ENCODE data around the gene SMC3.

Gene SMC3

DNA sequence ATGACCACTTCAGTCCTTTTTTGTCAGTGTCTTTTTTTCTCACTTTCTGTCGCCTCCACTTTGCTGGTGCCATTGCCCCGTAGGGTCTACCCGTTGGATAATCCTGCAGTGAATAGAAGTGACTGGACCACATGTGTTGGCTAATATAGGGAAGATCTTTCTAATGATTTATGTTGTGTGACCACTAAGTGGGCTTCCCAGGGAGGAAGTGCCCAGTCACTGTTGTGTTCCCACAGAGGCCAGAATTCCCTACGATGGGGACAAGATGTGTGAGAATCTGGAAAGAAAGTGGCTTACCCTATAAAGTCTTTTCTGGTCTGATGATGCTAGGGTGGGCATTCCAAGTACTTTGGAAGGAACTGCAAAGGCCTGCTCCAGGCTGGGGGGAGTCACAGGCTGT, 28.4 kb upstream of the SMC3 start:
- in situ Hi-C loops (cut with HindIII; ENCODE audit: low pct_ligation_motif_present, low pct_unique_long_range_greater_than_20kb, low sequenced_read_pairs), result no loop called here
- no peak for DNase-seq

DNA sequence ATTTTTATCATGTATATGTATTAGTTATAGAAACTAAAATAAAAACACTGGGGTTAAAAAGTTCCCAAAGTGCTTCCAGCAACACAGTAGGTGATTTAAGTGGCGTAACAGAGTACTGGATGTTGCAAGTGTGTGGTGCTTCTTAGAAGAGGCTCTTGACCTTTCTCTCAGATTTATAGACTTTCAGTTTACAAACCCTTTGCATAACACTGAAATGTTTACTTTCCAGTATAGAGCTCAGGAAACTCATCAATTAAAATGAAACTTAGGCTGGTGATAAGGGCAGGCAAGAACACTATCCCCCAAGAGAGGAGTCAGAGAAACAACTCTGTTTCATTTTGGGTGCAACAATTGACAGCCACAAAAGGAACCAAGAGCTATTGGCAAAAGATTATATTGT, 27.5 kb upstream of the SMC3 start:
- in situ Hi-C loops (cut with HindIII; ENCODE audit: low pct_ligation_motif_present, low pct_unique_long_range_greater_than_20kb, low sequenced_read_pairs), result loop anchor here (10.0 kb wide), 1 partner anchor 225 kb away; no protein-coding TSS in a partner anchor
- no peak for DNase-seq

DNA sequence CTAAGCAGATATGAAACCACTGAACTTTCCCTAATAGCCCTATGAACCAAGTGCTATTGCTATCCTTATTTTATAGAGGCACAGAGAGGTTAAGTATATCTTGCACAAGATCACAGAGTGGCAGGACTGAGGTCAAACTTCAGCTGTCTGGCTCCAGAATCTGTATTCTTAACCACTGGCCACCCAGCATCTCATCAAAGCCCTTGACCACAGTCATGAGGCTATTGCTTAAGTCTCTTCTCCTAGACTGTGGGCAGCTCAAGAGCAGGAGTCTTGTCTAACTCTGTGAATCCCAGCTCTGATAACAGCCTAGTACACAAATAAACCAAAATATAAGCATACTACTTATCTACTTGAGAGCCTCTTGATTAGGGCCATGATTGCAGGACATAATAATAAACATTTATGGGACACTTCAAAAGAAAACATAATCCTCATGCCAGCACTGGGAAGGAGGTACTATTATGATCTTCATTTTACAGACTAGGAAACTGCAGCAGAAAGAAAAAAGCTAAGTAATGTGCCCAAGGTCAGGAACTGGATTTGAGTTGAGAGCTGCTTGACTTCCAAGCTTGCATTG, 22.4 kb upstream of the SMC3 start:
- in situ Hi-C loops (cut with HindIII; ENCODE audit: low pct_ligation_motif_present, low pct_unique_long_range_greater_than_20kb, low sequenced_read_pairs), result loop anchor here (10.0 kb wide), 1 partner anchor 230 kb away; no protein-coding TSS in a partner anchor

DNA sequence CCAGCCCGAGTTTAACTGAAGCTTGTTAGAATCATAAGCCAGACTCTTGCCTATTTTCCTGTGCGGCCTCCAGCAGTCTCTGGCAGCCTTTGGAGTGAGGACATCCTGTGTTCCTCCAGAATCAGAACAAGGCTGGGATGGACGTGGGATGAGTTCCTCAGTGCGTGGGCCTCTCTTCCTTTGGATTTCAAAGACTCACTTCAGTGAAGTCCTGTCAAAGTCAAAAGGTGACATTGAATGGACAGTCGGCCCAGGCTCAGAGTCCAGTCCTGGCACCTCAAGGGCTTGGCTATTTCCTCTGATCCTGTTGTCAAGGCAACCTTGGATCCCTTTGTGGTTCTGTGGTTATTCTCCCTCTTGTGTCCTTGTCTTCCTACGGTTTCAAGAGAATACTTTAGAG, 21.4 kb upstream of the SMC3 start:
- in situ Hi-C loops (cut with HindIII; ENCODE audit: low pct_ligation_motif_present, low pct_unique_long_range_greater_than_20kb, low sequenced_read_pairs), result loop anchor here (10.0 kb wide), 1 partner anchor 231 kb away; no protein-coding TSS in a partner anchor
- DNase-seq, result no peak

More for the DNA sequence above, 22.4 kb upstream of the SMC3 start:
- DNase-seq, result no peak

DNA sequence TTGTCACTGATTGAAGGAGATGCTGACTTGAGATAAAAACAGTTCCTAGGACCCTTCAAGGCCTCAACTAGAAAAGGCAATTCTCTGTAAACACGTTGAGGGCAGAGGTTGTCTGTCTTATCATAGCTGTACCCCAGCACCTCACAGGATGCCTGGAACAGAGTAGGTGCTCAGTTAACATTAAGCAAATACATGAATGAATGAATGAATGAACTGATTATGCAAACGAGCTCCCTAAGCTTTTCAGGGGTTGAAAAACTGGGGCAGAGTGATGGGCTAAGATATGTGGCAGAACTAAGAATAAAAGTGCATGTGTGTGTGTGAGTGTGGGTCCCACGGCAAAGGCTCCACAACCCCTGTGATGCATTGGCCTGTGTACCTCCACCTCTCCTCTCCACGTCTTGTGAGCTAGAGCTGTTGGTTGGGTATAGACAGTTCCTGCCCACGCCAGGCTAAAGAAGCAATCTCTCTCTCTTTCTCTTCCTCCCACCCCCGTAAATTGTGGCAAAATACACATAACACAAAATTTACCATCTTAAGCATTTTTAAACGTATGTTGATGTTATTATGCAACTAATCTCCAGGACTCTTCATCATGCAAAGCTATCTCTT, 20.9 kb upstream of the SMC3 start:
- no peak for DNase-seq
- in situ Hi-C loops (cut with HindIII; ENCODE audit: low pct_ligation_motif_present, low pct_unique_long_range_greater_than_20kb, low sequenced_read_pairs), result loop anchor here (10.0 kb wide), 1 partner anchor 232 kb away; no protein-coding TSS in a partner anchor

DNA sequence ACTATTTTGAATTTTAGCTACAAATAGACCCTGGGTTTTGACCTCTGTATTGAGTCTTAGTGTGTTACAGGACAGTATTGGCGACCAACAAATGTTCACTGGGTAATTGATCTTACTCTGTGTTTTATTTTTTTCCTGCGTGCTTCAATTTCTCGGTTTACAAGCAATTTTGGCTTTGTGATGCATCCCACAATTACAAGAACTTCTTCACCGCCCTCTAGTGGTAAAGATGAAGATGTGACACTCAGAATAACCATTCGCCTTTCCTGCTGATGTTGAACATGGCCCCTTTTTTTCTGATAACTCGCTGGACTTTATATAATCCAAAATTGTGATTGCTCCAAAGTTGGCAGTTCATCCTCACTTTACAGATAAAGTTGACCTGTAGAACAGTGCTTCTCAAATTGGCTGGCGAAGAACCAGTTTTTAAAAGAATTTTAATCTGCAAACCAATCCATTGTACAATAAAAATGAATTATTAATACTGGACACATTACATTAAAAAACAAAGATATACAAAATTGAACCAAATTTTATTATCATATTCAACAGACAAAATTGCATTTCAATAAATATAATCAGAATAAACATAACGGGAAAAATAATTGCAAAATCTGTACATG, 20.2 kb upstream of the SMC3 start:
- peak; percentile 76 for DNase-seq
- in situ Hi-C loops (cut with HindIII; ENCODE audit: low pct_ligation_motif_present, low pct_unique_long_range_greater_than_20kb, low sequenced_read_pairs), result loop anchor here (10.0 kb wide), 1 partner anchor 232 kb away; no protein-coding TSS in a partner anchor

DNA sequence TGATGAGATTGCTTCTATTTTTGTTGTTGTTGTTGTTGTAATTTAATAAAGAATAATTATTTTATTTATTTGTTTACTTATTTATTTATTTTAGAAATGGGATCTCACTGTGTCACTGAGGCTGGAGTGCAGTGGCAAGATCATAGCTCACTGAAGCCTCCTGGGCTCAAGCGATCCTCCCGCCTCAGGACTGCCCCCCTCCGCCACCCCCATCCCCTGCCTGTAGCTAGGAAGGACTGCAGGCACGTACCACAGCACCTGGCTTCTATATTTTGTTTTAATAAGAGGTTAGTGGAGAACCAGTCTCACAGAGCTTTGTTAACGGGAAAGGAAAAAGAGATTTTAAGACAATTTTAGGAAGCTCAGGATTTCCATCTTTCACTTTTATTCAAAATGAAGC, 19.5 kb upstream of the SMC3 start:
- in situ Hi-C loops (cut with HindIII; ENCODE audit: low pct_ligation_motif_present, low pct_unique_long_range_greater_than_20kb, low sequenced_read_pairs), result loop anchor here (10.0 kb wide), 1 partner anchor 233 kb away; no protein-coding TSS in a partner anchor
- no peak for DNase-seq

DNA sequence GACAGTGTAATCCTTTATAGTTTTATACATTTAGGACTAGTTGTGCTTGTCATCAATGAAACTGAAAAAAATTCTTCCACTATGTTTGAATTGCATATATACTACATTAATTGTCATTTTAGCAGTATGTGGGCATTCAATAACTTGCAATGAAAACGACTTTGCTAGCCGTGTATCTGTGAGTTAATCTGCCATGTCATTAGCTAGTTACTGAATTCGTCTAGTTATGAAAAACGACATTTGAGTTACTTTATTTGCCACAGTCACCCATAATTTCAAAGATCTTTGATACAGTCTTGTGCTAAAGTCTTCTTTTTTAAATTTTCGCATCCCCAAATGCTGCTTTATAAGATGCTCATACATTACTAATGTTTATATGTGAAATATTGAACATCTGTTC, 18.3 kb upstream of the SMC3 start:
- in situ Hi-C loops (cut with HindIII; ENCODE audit: low pct_ligation_motif_present, low pct_unique_long_range_greater_than_20kb, low sequenced_read_pairs), result loop anchor here (10.0 kb wide), 1 partner anchor 234 kb away; no protein-coding TSS in a partner anchor
- DNase-seq, result no peak

DNA sequence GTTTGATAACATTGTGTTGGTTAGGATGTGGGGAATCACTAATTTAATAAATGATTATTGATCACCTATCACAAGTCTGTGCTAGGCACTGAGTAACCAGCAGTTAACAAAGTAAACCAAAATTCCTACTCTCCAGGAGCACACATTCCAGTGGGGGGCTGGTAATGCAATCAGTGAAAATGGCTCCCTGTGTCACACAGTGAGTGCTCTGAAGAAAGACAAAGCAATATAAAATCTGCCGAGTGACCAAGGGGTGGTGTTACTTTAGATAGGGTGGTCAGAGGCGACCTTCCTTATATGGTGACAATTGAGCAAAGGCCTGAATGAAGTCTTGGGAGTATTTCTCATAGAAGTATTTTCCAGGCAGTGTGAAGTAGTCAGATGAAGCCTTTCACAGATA, 13.6 kb upstream of the SMC3 start:
- in situ Hi-C loops (cut with HindIII; ENCODE audit: low pct_ligation_motif_present, low pct_unique_long_range_greater_than_20kb, low sequenced_read_pairs), result no loop called here
- DNase-seq, result peak; percentile 7

DNA sequence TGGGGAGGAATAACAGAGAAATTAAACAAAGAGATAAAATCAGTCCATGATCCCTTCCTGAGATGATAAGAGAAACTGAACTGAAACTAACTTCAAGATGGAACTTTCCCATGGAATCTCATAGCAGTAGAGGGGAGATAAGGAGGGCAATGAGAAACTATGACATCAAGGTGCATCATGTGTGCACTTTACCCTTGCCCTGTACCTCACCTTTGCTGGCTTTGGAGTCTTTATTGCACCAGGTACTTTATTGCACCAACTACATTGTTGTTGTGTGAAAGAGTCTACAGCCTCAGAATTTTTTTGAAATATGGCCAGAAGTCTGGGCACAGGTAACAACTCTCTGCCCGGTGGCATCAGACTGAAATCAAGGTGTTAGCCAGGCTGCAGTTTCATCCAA, 11.2 kb upstream of the SMC3 start:
- in situ Hi-C loops (cut with HindIII; ENCODE audit: low pct_ligation_motif_present, low pct_unique_long_range_greater_than_20kb, low sequenced_read_pairs), result no loop called here
- DNase-seq, result no peak

DNA sequence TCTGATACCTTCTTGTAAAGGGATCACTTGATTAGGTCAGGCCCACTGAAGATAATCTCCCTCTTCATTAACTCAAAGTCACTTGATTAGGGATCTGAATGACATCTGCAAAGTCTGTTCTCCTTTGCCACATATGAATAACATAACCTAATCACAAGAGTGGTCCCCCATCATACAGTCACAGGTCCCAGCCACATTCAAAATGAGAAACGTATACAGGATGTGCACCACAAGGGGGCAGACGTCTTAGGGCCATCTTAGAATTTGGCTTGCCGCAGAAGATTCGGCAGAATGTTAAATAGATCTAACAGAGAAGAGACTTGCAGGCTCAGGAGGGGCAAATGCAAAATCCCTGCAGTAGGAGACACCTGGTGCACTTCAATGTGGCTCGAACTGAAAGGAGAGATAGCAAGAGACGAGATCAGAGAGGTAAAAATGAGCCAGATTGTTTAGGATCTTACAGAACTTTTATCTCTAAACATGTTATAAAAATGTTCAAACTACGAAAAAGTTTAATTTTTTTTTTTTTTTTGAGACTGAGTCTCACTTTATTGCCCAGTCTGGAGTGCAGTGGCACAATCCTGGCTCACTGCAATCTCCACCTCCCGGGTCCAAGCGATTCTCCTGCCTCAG, 10.4 kb upstream of the SMC3 start:
- in situ Hi-C loops (cut with HindIII; ENCODE audit: low pct_ligation_motif_present, low pct_unique_long_range_greater_than_20kb, low sequenced_read_pairs), result no loop called here
- peak; percentile 65 for DNase-seq

DNA sequence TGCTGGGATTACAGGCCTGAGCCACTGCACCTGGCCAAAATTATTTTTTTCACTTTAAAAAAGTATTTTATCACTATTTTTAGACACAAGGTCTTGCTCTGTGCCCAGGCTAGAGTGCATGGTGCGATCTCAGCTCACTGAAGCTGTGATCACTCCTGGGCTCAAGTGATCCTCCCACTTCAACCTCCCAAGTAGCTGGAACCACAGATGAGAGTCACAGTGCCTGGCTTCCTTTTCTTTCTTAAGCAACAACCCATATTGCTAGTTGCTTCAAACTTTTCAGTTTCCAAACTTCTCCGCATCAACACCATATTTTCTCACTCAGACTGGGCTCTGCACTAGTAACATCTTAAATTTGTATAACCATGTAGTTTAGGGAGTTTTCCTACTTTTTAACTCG, 9.5 kb upstream of the SMC3 start:
- in situ Hi-C loops (cut with HindIII; ENCODE audit: low pct_ligation_motif_present, low pct_unique_long_range_greater_than_20kb, low sequenced_read_pairs), result no loop called here
- DNase-seq, result no peak

DNA sequence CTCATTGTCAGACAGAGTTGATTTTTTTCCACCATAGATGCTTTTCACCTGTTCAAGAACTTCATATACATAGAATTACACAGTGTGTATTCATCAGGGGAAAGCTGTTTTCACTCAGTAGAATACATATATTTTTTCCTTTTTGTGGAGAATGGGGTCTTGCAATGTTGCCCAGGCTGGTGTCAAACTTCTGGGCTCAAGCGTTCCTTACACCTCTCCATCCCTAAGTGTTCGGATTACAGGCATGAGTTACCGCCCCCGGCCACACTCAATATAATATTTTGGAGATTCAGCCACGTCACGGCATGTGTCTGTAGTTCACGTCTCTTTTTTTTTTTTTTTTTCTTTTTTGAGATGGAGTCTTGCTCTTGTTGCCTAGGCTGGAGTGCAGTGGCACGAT, 7.5 kb upstream of the SMC3 start:
- no peak for DNase-seq
- in situ Hi-C loops (cut with HindIII; ENCODE audit: low pct_ligation_motif_present, low pct_unique_long_range_greater_than_20kb, low sequenced_read_pairs), result no loop called here

DNA sequence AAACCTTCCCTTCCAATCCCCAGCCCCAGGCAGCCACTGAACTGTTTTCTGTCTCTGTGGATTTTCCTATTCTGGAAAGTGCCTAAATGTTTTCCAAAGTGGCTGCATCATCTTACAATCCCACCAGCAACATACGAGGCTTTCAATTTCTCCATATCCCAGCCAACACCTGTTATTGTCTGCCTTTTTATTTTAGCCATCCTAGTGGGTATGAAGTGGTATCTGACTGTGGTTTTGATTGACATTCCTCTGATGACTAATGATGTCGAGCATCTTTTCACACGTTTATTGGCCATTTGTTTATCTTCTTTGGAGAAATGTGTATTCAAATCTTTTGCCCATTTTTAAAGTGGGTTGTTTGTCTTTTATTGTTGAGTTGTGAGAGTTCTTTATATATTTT, 6.2 kb upstream of the SMC3 start:
- in situ Hi-C loops (cut with HindIII; ENCODE audit: low pct_ligation_motif_present, low pct_unique_long_range_greater_than_20kb, low sequenced_read_pairs), result no loop called here
- no peak for DNase-seq

DNA sequence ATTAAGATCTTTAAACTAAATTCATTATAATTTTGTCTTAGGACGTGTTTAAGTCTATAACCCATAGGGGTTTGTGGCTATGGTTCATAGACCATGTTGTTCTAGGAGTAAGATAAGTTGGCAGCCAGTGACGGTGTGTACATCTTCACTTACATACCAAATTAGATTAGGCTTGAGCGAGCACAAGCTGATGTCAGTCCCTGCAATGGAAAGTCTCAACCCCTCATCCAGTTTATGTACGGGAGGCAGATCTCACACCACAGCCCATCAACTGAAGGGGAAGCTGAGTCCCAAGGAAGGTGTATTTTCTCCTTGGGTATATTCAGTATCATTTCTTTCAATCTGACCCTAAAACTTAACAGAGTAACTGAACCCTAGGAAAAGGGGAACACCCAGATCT, 5.1 kb upstream of the SMC3 start:
- in situ Hi-C loops (cut with HindIII; ENCODE audit: low pct_ligation_motif_present, low pct_unique_long_range_greater_than_20kb, low sequenced_read_pairs), result no loop called here

DNA sequence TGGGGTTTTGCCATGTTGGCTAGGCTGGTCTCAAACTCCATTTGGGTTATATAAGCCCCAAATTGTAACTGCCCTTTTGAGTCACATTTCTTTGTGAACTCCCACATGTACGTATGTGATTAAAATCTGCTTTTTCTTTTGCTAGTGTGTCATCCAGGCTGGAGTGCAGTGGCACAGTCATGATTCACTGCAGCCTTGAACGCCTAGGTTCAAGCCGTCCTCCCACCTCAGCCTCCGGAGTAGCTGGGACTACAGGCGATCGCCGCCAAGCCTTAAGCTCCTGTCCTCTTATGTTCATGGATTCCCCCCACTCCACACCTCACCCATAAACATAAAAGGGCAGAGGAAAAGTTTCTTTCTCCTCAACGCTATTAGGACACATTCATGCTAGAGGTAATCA, 4.4 kb upstream of the SMC3 start:
- in situ Hi-C loops (cut with HindIII; ENCODE audit: low pct_ligation_motif_present, low pct_unique_long_range_greater_than_20kb, low sequenced_read_pairs), result no loop called here
- no peak for DNase-seq

More for the DNA sequence above, 5.1 kb upstream of the SMC3 start:
- no peak for DNase-seq

DNA sequence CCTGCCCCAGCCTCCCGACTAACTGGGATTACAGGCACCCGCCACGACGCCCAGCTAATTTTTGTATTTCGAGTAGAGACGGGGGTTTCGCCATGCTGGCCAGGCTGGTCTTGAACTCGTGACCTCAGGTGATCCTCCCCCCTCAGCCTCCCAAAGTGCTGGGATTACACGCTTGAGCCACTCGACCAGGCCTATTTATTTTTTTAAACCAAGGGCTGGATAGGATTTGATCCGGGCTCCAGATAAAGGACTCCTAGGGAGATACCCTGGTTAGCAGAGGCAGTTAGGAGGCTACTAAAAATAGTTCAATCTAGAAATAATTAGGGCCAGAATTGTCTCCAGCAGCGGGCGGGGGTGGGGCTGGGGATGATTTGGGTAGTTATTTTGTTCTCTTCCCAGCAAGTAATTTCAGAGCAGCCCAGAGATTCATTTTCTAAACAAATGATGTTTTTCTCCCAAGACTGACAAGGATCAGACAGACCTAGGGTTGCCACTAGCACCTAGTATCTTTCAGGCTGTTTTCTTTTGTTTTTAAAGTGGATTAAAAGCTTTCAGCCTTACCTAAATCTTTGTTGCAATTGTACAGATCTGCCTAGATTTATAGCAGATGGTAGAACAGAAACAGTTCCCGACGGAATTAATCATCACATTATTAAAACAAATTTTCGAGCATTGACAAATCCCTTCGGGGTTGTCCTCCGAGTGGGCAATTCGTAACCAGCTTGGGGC, 859 bp upstream of the SMC3 start:
- DNase-seq, result no peak
- in situ Hi-C loops (cut with HindIII; ENCODE audit: low pct_ligation_motif_present, low pct_unique_long_range_greater_than_20kb, low sequenced_read_pairs), result no loop called here

DNA sequence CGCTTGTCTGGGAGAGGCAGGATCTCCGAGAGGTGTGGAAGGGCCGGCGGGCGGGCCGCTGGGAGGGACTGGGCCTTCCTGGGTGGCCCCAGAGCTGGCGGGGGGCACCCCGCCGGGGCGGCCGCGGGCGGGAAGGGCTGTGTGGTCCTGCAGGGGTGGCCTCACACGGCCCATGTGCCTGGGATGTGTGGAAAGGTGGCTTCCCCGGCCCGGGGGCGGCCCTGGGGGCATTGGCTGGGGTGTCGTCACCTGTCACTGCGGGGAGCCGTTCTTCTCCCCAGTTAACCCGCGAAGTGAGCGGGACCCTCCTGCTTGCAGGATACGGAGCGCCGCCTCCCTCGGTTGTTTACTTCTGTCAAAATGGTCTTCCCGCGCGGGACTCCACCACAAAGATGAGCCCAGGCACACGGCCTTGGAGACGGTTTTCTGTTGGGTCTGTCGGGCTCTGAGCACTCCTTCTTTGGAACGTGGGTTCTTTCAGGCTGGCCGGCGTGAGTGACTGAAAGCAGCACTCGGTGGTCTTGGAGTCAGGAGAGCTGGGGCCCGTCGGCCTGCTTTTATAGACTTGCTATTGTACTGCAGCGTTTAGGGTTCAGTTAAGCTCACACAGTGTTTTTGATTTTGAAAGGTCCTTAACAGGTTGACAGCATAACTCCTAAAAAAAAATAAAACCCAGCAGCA, 700 bp downstream of the SMC3 start:
- peak; percentile 27 for DNase-seq
- in situ Hi-C loops (cut with HindIII; ENCODE audit: low pct_ligation_motif_present, low pct_unique_long_range_greater_than_20kb, low sequenced_read_pairs), result no loop called here
